CD4-positive, alpha-beta T cell (primary cell): ENCODE measurements around the gene NEK2. TPM values are rescaled to one million over a fixed set of nuclear protein-coding genes. Genes with fewer than 3 reads are reported as not detected.

Experiments
- ATAC-seq: fragments of 200-7000 bp; cut with Tn5 transposase; one replicate; pipeline ENCODE4 v1.10.0; 2022; ENCODE audit warnings: mild to moderate bottlenecking; ENCODE audit not compliant: poor library complexity
- CTCF ChIA-PET: fragments of 350-600 bp; sonication (Branson Sonifier 250); formaldehyde crosslinking; loops from one replicate; lab custom pipeline; 2021; ENCODE audit warnings: antibody characterized with exemption, inconsistent platforms; lab: Charles Lee
- POLR2A ChIA-PET: fragments of 350-600 bp; sonication (Branson Sonifier 250); formaldehyde crosslinking; loops from one replicate; lab custom pipeline; 2021; ENCODE audit warnings: antibody characterized with exemption, inconsistent platforms; lab: Charles Lee
- DNase-seq, 14 experiments: peaks; one replicate each; pipeline ENCODE4 v3.0.0-alpha.2; 2013 to 2020; ENCODE audit warnings: mixed read lengths in 2 of 14
- H3K27ac ChIP-seq, 2 donors: one replicate each; pipeline versions ENCODE4 v1.5.1 to v1.7.0; 2013; ENCODE audit warnings: low read length in 2 of 2, low read depth in 1 of 2, mild to moderate bottlenecking in 1 of 2
- H3K27me3 ChIP-seq, 2 experiments: 1 replicate in 1 of 2; 2 replicates in 1 of 2; pipeline versions ENCODE4 v1.6.1 to v1.7.0; 2013; ENCODE audit warnings: low read length in 2 of 2, control low read depth in 1 of 2, mild to moderate bottlenecking in 1 of 2, moderate library complexity in 1 of 2; ENCODE audit not compliant: insufficient read depth in 2 of 2, control insufficient read depth in 1 of 2
- H3K36me3 ChIP-seq: one replicate; pipeline ENCODE4 v1.6.1; 2013; ENCODE audit warnings: low read length, control low read depth; ENCODE audit not compliant: insufficient read depth
- H3K4me1 ChIP-seq: one replicate; pipeline ENCODE4 v1.6.1; 2013; ENCODE audit warnings: low read length, control low read depth; ENCODE audit not compliant: insufficient read depth
- H3K4me3 ChIP-seq: one replicate; pipeline ENCODE4 v1.5.1; 2013; ENCODE audit warnings: mild to moderate bottlenecking, low read length, moderate library complexity
- H3K9me3 ChIP-seq, 2 experiments: 1 replicate in 1 of 2; 2 replicates in 1 of 2; pipeline versions ENCODE4 v1.6.1 to v1.7.0; 2013; ENCODE audit warnings: low read length in 2 of 2, mild to moderate bottlenecking in 2 of 2, control low read depth in 1 of 2, moderate library complexity in 1 of 2; ENCODE audit not compliant: control insufficient read depth in 1 of 2, insufficient read depth in 1 of 2
- H3K27ac Mint-ChIP-seq: one replicate; pipeline ENCODE4 v1.8.0; 2020; ENCODE audit warnings: mixed read lengths
- H3K27me3 Mint-ChIP-seq: one replicate; pipeline ENCODE4 v1.8.0; 2021; ENCODE audit warnings: mixed read lengths
- H3K36me3 Mint-ChIP-seq: one replicate; pipeline ENCODE4 v1.8.0; 2021; ENCODE audit warnings: low read depth, mixed read lengths
- H3K4me1 Mint-ChIP-seq: one replicate; pipeline ENCODE4 v1.8.0; 2021; ENCODE audit warnings: low read depth, mixed read lengths
- H3K4me3 Mint-ChIP-seq: one replicate; pipeline ENCODE4 v1.8.0; 2020; ENCODE audit warnings: mild to moderate bottlenecking, mixed read lengths
- H3K9me3 Mint-ChIP-seq: one replicate; pipeline ENCODE4 v1.8.0; 2020; ENCODE audit warnings: mixed read lengths
- CTCF ChIP-seq: fragments of 200-600 bp; IDR thresholded peaks from one replicate; pipeline ENCODE4 v1.8.0; 2022; ENCODE audit warnings: antibody characterized with exemption, mild to moderate bottlenecking
- intact Hi-C, 2 experiments: fragments of 100-400 bp; cut with DNase I in 1 of 2; cut with micrococcal nuclease in 1 of 2; formaldehyde crosslinking; loops; one replicate each; pipeline versions ENCODE4 v1.15.1 to v1.9.0; 2023 to 2025; cut with DNase I, micrococcal nuclease
- total RNA-seq, 174 experiments: library from RNA in 2 of 174; stranded (reverse) in 2 of 174; gene quantifications; one replicate each; pipeline ENCODE4 v1.2.3 and lab custom pipeline; 2021 to 2026

NEK2 gene
- total RNA-seq, 2 experiments from 2014 or later: not detected

- peak in 9 of 14 experiments; percentile 8 to 45 (median 20) for DNase-seq
- intact Hi-C loops: no loop called here
- Mint-ChIP-seq H3K4me3 (no peak overlapping the region), H3K27ac (no peak overlapping the region), H3K27me3 (no peaks in the 10 kb centered on the region), H3K4me1 (peaks cover 13% of the 10 kb centered on the region), H3K36me3 (no peaks in the 10 kb centered on the region), H3K9me3 (no peaks in the 10 kb centered on the region)
- H3K9me3 ChIP-seq: no peaks in the 10 kb centered on the region
- ChIA-PET CTCF (no interaction called here), POLR2A (no interaction called here)
- no peak for ATAC-seq
- H3K36me3 ChIP-seq: no peaks in the 10 kb centered on the region
- no peak overlapping the region for H3K27ac ChIP-seq
- no peak overlapping the region for H3K4me3 ChIP-seq
- peaks cover 10% of the 10 kb centered on the region for H3K4me1 ChIP-seq
- no peak for TF ChIP-seq CTCF
- H3K27me3 ChIP-seq: no peaks in the 10 kb centered on the region
Measured at GRCh38 chr1:211643324-211644212, 31.9 kb downstream of the NEK2 start.

DNA sequence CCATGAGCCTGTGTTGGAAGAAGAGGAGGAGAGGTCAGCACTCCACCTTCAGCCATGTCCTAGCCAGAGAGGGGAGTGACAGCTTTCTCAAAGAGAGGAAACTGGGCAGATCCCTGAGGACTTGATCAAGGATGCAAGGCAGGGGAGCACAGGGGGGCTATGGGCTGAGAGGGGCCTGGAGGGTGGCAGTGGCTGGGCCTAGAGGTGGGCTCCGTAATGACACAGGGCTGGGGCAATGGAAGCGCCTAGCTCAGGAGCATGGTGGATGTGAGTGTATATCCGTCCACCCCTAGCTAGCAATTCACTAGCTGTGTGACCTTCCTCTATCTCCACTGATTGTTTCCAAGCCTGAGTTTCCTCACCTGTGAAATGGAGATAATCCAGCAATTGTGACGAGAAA lies 32.6 kb downstream of the NEK2 start:
- no peaks in the 10 kb centered on the region for H3K27me3 Mint-ChIP-seq
- H3K4me3 Mint-ChIP-seq: no peak overlapping the region

DNA sequence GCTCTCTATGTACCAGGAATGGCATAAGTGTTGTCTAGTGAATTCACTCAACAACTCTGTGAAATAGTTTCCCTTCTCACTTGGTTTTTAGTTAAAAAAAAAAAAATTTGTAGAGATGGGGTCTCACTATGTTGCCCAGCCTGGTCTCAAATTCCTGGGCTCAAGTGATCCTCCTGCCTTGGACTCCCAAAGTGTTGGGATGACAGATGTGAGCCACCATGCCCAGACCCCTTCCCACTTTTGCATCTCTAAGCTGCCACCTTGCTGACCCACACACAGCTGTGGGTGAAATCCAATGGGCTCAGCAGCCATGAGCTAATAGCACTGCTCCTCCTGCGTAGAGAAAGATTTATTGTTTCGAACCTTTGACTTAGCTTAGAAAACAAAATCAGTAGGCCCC lies 33.5 kb downstream of the NEK2 start:
- no peak for ATAC-seq
- Histone ChIP-seq H3K4me1 (peaks cover 10% of the 10 kb centered on the region), H3K27me3 (no peaks in the 10 kb centered on the region), H3K36me3 (no peaks in the 10 kb centered on the region), H3K9me3 (no peaks in the 10 kb centered on the region), H3K27ac (no peak overlapping the region), H3K4me3 (no peak overlapping the region)
- intact Hi-C loops: no loop called here
- no peak for DNase-seq
- H3K36me3 Mint-ChIP-seq: no peaks in the 10 kb centered on the region
- H3K4me3 Mint-ChIP-seq: no peak overlapping the region
- H3K27me3 Mint-ChIP-seq: no peaks in the 10 kb centered on the region
- no peak overlapping the region for H3K27ac Mint-ChIP-seq
- peaks cover 13% of the 10 kb centered on the region for H3K4me1 Mint-ChIP-seq
- TF ChIP-seq CTCF: no peak
- ChIA-PET POLR2A (no interaction called here), CTCF (interaction anchor here (0.6 kb wide), 1 partner anchor 37 kb away, joined by 3 read pairs; no protein-coding TSS in a partner anchor)
- no peaks in the 10 kb centered on the region for H3K9me3 Mint-ChIP-seq

More for the DNA sequence above, 32.6 kb downstream of the NEK2 start:
- Histone ChIP-seq H3K27me3 (no peaks in the 10 kb centered on the region), H3K36me3 (no peaks in the 10 kb centered on the region), H3K4me3 (no peak overlapping the region), H3K27ac (no peak overlapping the region), H3K9me3 (no peaks in the 10 kb centered on the region), H3K4me1 (peaks cover 10% of the 10 kb centered on the region)
- Mint-ChIP-seq H3K4me1 (peaks cover 13% of the 10 kb centered on the region), H3K27ac (no peak overlapping the region), H3K36me3 (no peaks in the 10 kb centered on the region), H3K9me3 (no peaks in the 10 kb centered on the region)
- no peak for DNase-seq
- ChIA-PET CTCF (no interaction called here), POLR2A (no interaction called here)
- ATAC-seq: no peak
- intact Hi-C loops: no loop called here
- no peak for TF ChIP-seq CTCF
